ENCODE measurements around the gene PRKN.

- TF ChIP-seq CTCF (IDR thresholded peaks at IDR 0.05) = no peak
- TF ChIP-seq POLR2A (IDR thresholded peaks at IDR 0.05) = no peak
Observed at GRCh38 chr6:161465403-161465802, 1262.2 kb downstream of the PRKN start.
